Ectodermal cell (in vitro differentiated cells): ENCODE data around the gene MTCL1.

Experiments
- H3K27ac ChIP-seq: 2 replicates; pipeline ENCODE4 v1.7.0; 2013; ENCODE audit warnings: mild to moderate bottlenecking, low read depth, low read length; ENCODE audit not compliant: insufficient read depth, poor library complexity, severe bottlenecking
- H3K27me3 ChIP-seq: 2 replicates; pipeline ENCODE4 v1.7.0; 2013; ENCODE audit warnings: mild to moderate bottlenecking, low read length; ENCODE audit not compliant: insufficient read depth, control insufficient read depth, poor library complexity, severe bottlenecking
- H3K36me3 ChIP-seq: one replicate; pipeline ENCODE4 v1.7.0; 2013; ENCODE audit warnings: low read length; ENCODE audit not compliant: control insufficient read depth, insufficient read depth
- H3K4me1 ChIP-seq: one replicate; pipeline ENCODE4 v1.7.0; 2013; ENCODE audit warnings: low read length; ENCODE audit not compliant: control insufficient read depth, insufficient read depth
- H3K4me3 ChIP-seq: 2 replicates; pipeline ENCODE4 v1.7.0; 2013; ENCODE audit warnings: low read depth, low read length, control low read depth; ENCODE audit not compliant: insufficient read depth
- H3K9me3 ChIP-seq: 2 replicates; pipeline ENCODE4 v1.7.0; 2013; ENCODE audit warnings: mild to moderate bottlenecking, low read length, moderate library complexity; ENCODE audit not compliant: control insufficient read depth
- WGBS, 2 experiments: methylation state at CpG; one replicate each; pipeline ENCODE4 v1.1.7; 2013; ENCODE audit warnings: missing lambda C conversion rate in 2 of 2; 5-methylcytosine and 5-hydroxymethylcytosine counted together

MTCL1 gene

GRCh38 chr18:8703092-8703709, 2.2 kb upstream of the MTCL1 start:
- Histone ChIP-seq H3K4me1 (peaks cover 10% of the 10 kb centered on the region), H3K27ac (peak overlapping the region; percentile 27), H3K36me3 (no peaks in the 10 kb centered on the region), H3K4me3 (no peak overlapping the region), H3K27me3 (peaks cover 11% of the 10 kb centered on the region), H3K9me3 (no peaks in the 10 kb centered on the region)
- 57 to 66% methylated on average over 25 of the region's 25 CpGs for WGBS, 2 experiments

GRCh38 chr18:8703781-8704301, 1.5 kb upstream of the MTCL1 start:
- Histone ChIP-seq H3K9me3 (no peaks in the 10 kb centered on the region), H3K4me1 (peaks cover 10% of the 10 kb centered on the region), H3K27me3 (peaks cover 11% of the 10 kb centered on the region), H3K27ac (no peak overlapping the region), H3K4me3 (no peak overlapping the region), H3K36me3 (no peaks in the 10 kb centered on the region)
- WGBS, 2 experiments: 83 to 84% methylated on average over 16 of the region's 16 CpGs

- Histone ChIP-seq H3K4me3 (peak overlapping the region; percentile 65), H3K27ac (no peak overlapping the region), H3K27me3 (peaks cover 11% of the 10 kb centered on the region), H3K4me1 (peaks cover 10% of the 10 kb centered on the region), H3K9me3 (no peaks in the 10 kb centered on the region), H3K36me3 (no peaks in the 10 kb centered on the region)
- 8 to 9% methylated on average over 62 to 64 of the region's 64 CpGs for whole genome bisulfite sequencing, 2 experiments
Measured at GRCh38 chr18:8704361-8705237, 757 bp upstream of the MTCL1 start.

GRCh38 chr18:8705961-8706790, 820 bp downstream of the MTCL1 start:
- no peaks in the 10 kb centered on the region for H3K9me3 ChIP-seq
- H3K4me1 ChIP-seq: peaks cover 10% of the 10 kb centered on the region
- peak overlapping the region; percentile 65 for H3K4me3 ChIP-seq
- no peaks in the 10 kb centered on the region for H3K36me3 ChIP-seq
- WGBS, 2 experiments: 0% methylated on average over 116 of the region's 116 CpGs
- H3K27ac ChIP-seq: no peak overlapping the region
- H3K27me3 ChIP-seq: peaks cover 11% of the 10 kb centered on the region

- Histone ChIP-seq H3K4me1 (peaks cover 10% of the 10 kb centered on the region), H3K9me3 (no peaks in the 10 kb centered on the region), H3K27ac (no peak overlapping the region), H3K27me3 (peaks cover 11% of the 10 kb centered on the region), H3K4me3 (peak overlapping the region; percentile 65), H3K36me3 (no peaks in the 10 kb centered on the region)
- WGBS, 2 experiments: 1% methylated on average over 48 of the region's 48 CpGs
Measured at GRCh38 chr18:8706791-8707555, 1.6 kb downstream of the MTCL1 start.

GRCh38 chr18:8707556-8708300, 2.4 kb downstream of the MTCL1 start:
- WGBS, 2 experiments: 31 to 32% methylated on average over 4 of the region's 4 CpGs
- Histone ChIP-seq H3K36me3 (no peaks in the 10 kb centered on the region), H3K27ac (no peak overlapping the region), H3K4me1 (peaks cover 13% of the 10 kb centered on the region), H3K27me3 (peaks cover 11% of the 10 kb centered on the region), H3K9me3 (no peaks in the 10 kb centered on the region), H3K4me3 (peak overlapping the region; percentile 65)

- Histone ChIP-seq H3K4me3 (no peak overlapping the region), H3K27me3 (peaks cover 11% of the 10 kb centered on the region), H3K4me1 (peaks cover 12% of the 10 kb centered on the region), H3K9me3 (no peaks in the 10 kb centered on the region), H3K27ac (no peak overlapping the region), H3K36me3 (no peaks in the 10 kb centered on the region)
- WGBS, 2 experiments: 69 to 70% methylated on average over 9 of the region's 9 CpGs
Measured at GRCh38 chr18:8708670-8709069, 3.3 kb downstream of the MTCL1 start.

GRCh38 chr18:8709248-8710059, 4.1 kb downstream of the MTCL1 start:
- peaks cover 11% of the 10 kb centered on the region for H3K27me3 ChIP-seq
- no peaks in the 10 kb centered on the region for H3K36me3 ChIP-seq
- WGBS, 2 experiments: 94 to 95% methylated on average over 14 of the region's 14 CpGs
- no peaks in the 10 kb centered on the region for H3K9me3 ChIP-seq
- H3K4me1 ChIP-seq: peaks cover 4% of the 10 kb centered on the region
- no peak overlapping the region for H3K27ac ChIP-seq
- no peak overlapping the region for H3K4me3 ChIP-seq
